Chondrocyte (in vitro differentiated cells): ENCODE measurements around the gene ABHD12. TPM values are rescaled to one million over a fixed set of nuclear protein-coding genes. Genes with fewer than 3 reads are reported as not detected.
A peak's percentile ranks its signal among the peaks of the same experiment; 100 is the strongest.

ENCODE experiments used
- DNase-seq: peaks from one replicate; pipeline ENCODE4 v3.0.0; 2021; ENCODE audit warnings: mixed read lengths, low spot score
- H3K27ac Mint-ChIP-seq: one replicate; pipeline ENCODE4 v1.8.0; 2021; ENCODE audit warnings: mild to moderate bottlenecking, moderate library complexity, mixed read lengths; ENCODE audit not compliant: unreplicated experiment
- H3K27me3 Mint-ChIP-seq: 2 replicates; pipeline ENCODE4 v1.8.0; 2021; ENCODE audit warnings: low read depth, mixed read lengths
- H3K36me3 Mint-ChIP-seq: 2 replicates; pipeline ENCODE4 v1.8.0; 2021; ENCODE audit warnings: low read depth, mixed read lengths
- H3K4me1 Mint-ChIP-seq: 2 replicates; pipeline ENCODE4 v1.8.0; 2021; ENCODE audit warnings: low read depth, mild to moderate bottlenecking, mixed read lengths
- H3K4me3 Mint-ChIP-seq: one replicate; pipeline ENCODE4 v1.8.0; 2021; ENCODE audit warnings: mild to moderate bottlenecking, moderate library complexity, mixed read lengths; ENCODE audit not compliant: unreplicated experiment
- H3K9me3 Mint-ChIP-seq: 2 replicates; pipeline ENCODE4 v1.8.0; 2021; ENCODE audit warnings: low read depth, mixed read lengths
- long read RNA-seq: library from polyadenylated mRNA; stranded (forward); transcript quantifications from one replicate; pipeline ENCODE4 v2.0.0, GENCODE V29; 2021
- total RNA-seq: library from RNA; stranded (reverse); gene quantifications from 3 replicates; pipeline ENCODE4 v1.2.1, GENCODE V29; 2021
- TF ChIP-seq, protein P1 (sequence below): fragments of 200-600 bp; sonication (generic); IDR thresholded peaks from 2 replicates; pipeline ENCODE4 v1.5.0; 2021; ENCODE audit warnings: antibody characterized with exemption, mild to moderate bottlenecking, moderate library complexity

Gene ABHD12
- total RNA-seq: 45.4 to 49.4 TPM (median 48.8 TPM) in 3 replicates
- long read RNA-seq, transcript ABHD12-201 (13 exons, 2,117 nt): major isoform, 165 of 237 reads
- long read RNA-seq, transcript ABHD12-202 (13 exons, 1,725 nt): minor isoform, 14 of 237 reads
- long read RNA-seq, partial matches to known transcripts: 9 of 237 reads
- long read RNA-seq, other reads (novel, unspliced or antisense): 49 of 237 reads

DNA sequence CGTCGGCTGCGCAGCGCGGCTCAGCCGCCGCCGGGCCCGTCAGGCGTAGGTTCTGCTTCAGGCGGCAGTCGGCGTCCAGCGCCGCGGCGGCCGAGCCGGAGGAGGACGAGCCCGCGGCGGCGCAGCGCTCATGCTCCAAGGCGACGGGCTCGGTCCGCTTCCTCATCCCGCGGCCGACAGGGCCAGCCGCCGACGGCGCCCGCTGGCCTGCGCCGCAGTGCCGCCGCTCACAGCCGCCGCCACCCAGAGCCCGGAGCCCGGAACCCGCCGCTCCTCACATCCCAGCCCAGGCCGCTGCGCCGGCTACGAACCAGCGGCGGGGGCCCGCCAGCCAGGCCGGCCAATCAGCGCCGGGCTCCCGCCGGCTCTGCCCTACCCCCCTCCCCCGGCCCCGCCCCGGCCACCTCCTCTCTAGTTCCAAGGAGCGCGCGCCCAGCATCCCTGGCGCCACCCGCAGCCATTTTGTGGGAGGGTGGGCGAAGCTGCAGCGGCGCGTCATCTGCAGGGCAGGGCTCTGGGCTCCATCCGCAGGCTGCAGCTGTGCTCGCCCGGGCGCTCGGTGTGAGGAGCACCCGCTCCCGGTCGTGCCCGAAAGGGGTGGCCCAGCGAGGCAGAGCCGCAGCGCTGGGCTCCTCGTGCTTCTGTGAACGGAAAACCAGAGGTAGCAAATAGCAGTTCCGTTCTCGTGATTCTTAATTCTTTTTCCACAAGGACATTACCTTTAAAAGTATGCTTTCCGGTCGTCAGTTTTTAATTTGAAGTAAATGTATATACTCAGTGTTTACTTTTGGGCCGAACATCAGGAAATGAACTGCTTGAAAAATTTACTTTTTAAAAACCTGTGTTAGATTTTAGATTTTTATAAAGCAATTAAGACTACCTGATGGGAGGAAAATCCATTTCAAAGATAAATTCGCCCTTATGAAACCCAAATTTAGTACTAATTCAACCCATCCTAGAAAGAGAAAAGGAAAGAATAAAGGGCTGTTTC is at the start of gene ABHD12:
ABHD12 (minus strand) TSS at position 298 of the 991 bp plus-strand sequence; CDS start at position 166, 132 bp downstream.
- Mint-ChIP-seq H3K36me3 (peaks cover 3% of the 10 kb centered on the region), H3K4me3 (peak within 1 kb of the TSS; percentile 82), H3K27ac (peak within 1 kb of the TSS; percentile 94), H3K9me3 (no peaks in the 10 kb centered on the region), H3K4me1 (peaks cover 16% of the 10 kb centered on the region), H3K27me3 (no peaks in the 10 kb centered on the region)
- DNase-seq: peak; percentile 98
- TF ChIP-seq, protein P1, sequence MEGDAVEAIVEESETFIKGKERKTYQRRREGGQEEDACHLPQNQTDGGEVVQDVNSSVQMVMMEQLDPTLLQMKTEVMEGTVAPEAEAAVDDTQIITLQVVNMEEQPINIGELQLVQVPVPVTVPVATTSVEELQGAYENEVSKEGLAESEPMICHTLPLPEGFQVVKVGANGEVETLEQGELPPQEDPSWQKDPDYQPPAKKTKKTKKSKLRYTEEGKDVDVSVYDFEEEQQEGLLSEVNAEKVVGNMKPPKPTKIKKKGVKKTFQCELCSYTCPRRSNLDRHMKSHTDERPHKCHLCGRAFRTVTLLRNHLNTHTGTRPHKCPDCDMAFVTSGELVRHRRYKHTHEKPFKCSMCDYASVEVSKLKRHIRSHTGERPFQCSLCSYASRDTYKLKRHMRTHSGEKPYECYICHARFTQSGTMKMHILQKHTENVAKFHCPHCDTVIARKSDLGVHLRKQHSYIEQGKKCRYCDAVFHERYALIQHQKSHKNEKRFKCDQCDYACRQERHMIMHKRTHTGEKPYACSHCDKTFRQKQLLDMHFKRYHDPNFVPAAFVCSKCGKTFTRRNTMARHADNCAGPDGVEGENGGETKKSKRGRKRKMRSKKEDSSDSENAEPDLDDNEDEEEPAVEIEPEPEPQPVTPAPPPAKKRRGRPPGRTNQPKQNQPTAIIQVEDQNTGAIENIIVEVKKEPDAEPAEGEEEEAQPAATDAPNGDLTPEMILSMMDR: no peak

DNA sequence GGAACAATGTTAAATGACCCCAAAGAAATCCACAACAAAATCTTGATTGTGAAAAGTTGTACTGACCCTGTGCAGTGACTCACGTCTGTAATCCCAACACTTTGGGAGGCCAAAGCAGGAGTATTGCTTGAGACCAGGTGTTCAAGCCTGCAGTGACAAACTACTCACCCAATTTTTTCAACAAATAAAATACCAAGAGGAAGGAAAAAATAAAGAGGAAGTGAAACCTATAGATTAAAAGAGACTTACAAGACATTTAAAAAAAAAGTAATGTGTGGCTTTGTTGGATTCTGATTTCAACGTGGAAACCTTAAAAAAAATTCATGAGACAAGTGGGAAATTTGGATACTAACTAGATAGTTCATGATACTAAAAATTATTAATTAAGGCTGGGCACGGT is 48.7 kb upstream of the ABHD12 start:
- no peak for DNase-seq
- H3K27me3 Mint-ChIP-seq: no peaks in the 10 kb centered on the region
- H3K4me1 Mint-ChIP-seq: peaks cover 3% of the 10 kb centered on the region
- no peaks in the 10 kb centered on the region for H3K9me3 Mint-ChIP-seq
- peaks cover 2% of the 10 kb centered on the region for H3K36me3 Mint-ChIP-seq
- no peak overlapping the region for H3K27ac Mint-ChIP-seq
- H3K4me3 Mint-ChIP-seq: no peak overlapping the region
- TF ChIP-seq, protein P1: no peak

DNA sequence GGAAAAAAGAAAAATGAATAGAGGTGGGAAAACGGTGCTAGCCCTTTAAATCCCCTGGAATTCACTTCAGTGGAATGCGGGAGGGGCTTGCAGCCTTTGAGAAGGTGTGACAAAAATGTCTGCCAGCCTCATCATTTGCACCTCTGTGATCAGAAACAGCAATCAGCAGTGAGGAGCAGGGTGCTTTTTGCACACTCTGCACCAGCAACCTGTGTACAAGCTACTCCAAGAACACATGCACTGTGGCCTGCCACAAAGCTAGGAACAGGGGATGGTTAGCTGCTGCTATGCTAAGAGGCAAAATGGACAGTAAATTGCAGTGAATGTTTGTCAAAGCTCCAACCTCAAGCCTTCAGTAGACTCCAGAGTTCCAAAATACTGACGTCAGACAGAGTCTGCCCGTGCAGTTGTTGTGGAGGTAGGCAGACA is 46.5 kb upstream of the ABHD12 start:
- no peaks in the 10 kb centered on the region for H3K9me3 Mint-ChIP-seq
- no peak for DNase-seq
- no peaks in the 10 kb centered on the region for H3K27me3 Mint-ChIP-seq
- no peak overlapping the region for H3K27ac Mint-ChIP-seq
- no peak overlapping the region for H3K4me3 Mint-ChIP-seq
- peaks cover 3% of the 10 kb centered on the region for H3K4me1 Mint-ChIP-seq
- H3K36me3 Mint-ChIP-seq: peaks cover 2% of the 10 kb centered on the region
- TF ChIP-seq, protein P1: no peak

DNA sequence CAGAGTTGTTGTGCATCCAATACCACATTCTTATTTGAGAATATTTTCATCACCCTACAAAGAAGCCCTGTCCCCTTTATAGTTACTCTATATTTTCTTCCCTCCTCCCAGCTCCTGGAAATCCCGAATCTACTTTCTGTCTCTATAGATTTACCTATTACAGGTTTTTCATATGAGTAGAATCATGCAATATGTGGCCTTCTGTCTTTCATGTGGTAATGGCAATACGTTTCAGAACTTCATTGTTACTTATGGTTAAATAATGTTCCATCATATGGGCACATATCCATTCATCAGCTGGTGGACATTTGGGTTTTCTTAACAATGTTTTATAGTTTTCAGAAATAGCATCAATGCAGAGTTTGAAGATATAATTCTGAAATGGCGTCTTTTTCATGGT is 33.9 kb upstream of the ABHD12 start:
- no peak overlapping the region for H3K4me3 Mint-ChIP-seq
- peaks cover 5% of the 10 kb centered on the region for H3K36me3 Mint-ChIP-seq
- H3K9me3 Mint-ChIP-seq: no peaks in the 10 kb centered on the region
- DNase-seq: no peak
- no peaks in the 10 kb centered on the region for H3K4me1 Mint-ChIP-seq
- H3K27ac Mint-ChIP-seq: no peak overlapping the region
- TF ChIP-seq, protein P1: no peak
- no peaks in the 10 kb centered on the region for H3K27me3 Mint-ChIP-seq

- Mint-ChIP-seq H3K9me3 (no peaks in the 10 kb centered on the region), H3K27me3 (no peaks in the 10 kb centered on the region), H3K27ac (no peak overlapping the region), H3K36me3 (peaks cover 3% of the 10 kb centered on the region), H3K4me1 (no peaks in the 10 kb centered on the region), H3K4me3 (no peak overlapping the region)
- TF ChIP-seq, protein P1: no peak
- no peak for DNase-seq
Observed at GRCh38 chr20:25422032-25422431, 31.4 kb upstream of the ABHD12 start.
